ENCODE results near the gene TCF7. TPM values are rescaled to one million over a fixed set of nuclear protein-coding genes. Genes with fewer than 3 reads are reported as not detected.

TCF7 gene
- total RNA-seq, 1 experiment from 2014 or later: 13.0 TPM

DNA sequence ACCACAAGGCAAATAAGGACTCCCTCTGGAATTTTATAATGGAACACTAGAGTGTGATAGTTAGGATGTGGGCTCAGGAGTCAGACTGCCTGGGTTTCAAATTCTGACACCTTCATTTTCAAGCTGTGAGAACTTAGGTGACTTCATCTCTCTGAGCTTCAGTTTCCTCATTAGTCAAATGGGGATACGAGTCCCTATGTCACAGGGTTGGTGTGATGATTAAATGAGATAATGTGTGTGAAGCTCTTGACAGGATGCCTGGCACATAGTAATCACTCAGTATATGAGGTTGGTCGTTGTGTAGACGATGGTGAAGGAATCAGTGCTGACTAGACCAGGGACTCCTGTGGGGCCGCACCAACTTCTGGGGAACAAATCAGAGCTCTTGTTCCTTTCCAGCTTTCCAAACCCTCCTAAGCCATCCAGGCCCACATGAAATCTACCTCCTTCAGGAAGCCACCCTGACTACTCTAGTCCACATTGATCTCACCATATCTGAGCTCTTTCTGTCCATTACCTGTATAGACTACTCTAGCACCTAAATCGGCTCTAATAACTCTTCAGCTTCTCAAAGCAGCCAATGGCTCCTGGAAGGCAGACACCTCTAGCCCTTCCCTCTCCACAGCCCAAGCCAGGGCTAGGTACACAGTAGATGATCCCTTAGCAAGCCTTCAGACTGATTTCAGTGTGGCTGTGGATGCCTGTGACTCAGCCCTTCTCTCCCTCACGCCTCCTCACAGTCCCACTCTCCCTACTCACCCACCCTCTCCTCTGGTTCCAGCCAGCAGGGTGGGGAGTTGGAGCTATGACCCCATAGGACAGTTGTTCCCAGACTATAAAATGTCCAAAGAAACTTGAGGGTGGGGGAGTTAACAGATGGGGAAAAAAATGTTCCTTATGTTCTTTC, 2.5 kb upstream of the TCF7 start:
- Histone ChIP-seq H3K27ac (no peak overlapping the region), H3K4me2 (no peak overlapping the region), H3K27me3 (ENCODE audit: insufficient read depth, low read depth) (no peaks in the 10 kb centered on the region), H3K9me2 (ENCODE audit: insufficient read depth) (no peaks in the 10 kb centered on the region), H3K4me1 (replicated peaks; ENCODE audit: insufficient read depth) (0 out of 2 replicates have a peak, but pooled peaks cover 6% of the 10 kb centered on the region), H3K79me2 (ENCODE audit: low read depth) (no peaks in the 10 kb centered on the region), H2AFZ (no peak overlapping the region), H3K4me3 (no peak overlapping the region), H3F3A (ENCODE audit: insufficient read depth, low read depth) (peaks cover 15% of the 10 kb centered on the region; the same call in 1 of the 2 replicates), H3K36me3 (ENCODE audit: low read depth) (no peaks in the 10 kb centered on the region), H3K9me3 (ENCODE audit: insufficient read depth, low read depth) (no peaks in the 10 kb centered on the region), H4K20me1 (ENCODE audit: insufficient read depth) (no peaks in the 10 kb centered on the region)
- DNase-seq: no peak
- intact Hi-C loops (cut with micrococcal nuclease; ENCODE audit: unreplicated experiment): no loop called here
- ChIA-PET POLR2A (ENCODE audit: unreplicated experiment) (interaction anchor here (0.7 kb wide), 1 partner anchor 141 kb away, joined by 7 read pairs; no protein-coding TSS in a partner anchor), CTCF (no interaction called here)
- BruUV-seq (replicated peaks): no TSS peak
- TF ChIP-seq EZH2 (IDR thresholded peaks at IDR 0.05; ENCODE audit: low read depth) (no peak), CTCF (conservative IDR thresholded peaks at IDR 0.05) (no peak)

- CTCF ChIA-PET: no interaction called here
- DNase-seq: no peak
- intact Hi-C loops (cut with micrococcal nuclease; ENCODE audit: unreplicated experiment): no loop called here
- Histone ChIP-seq H3K27ac (no peak overlapping the region), H3K9me3 (ENCODE audit: insufficient read depth, low read depth) (no peaks in the 10 kb centered on the region), H3K79me2 (ENCODE audit: low read depth) (no peaks in the 10 kb centered on the region), H3K9me2 (ENCODE audit: insufficient read depth) (no peaks in the 10 kb centered on the region), H2AFZ (no peak overlapping the region), H3F3A (ENCODE audit: insufficient read depth, low read depth) (peaks cover 15% of the 10 kb centered on the region; the same call in 1 of the 2 replicates), H3K4me1 (replicated peaks; ENCODE audit: insufficient read depth) (0 out of 2 replicates have a peak, but pooled peaks cover 6% of the 10 kb centered on the region), H3K27me3 (ENCODE audit: insufficient read depth, low read depth) (no peaks in the 10 kb centered on the region), H3K4me2 (no peak overlapping the region), H3K36me3 (ENCODE audit: low read depth) (no peaks in the 10 kb centered on the region), H3K4me3 (no peak overlapping the region), H4K20me1 (ENCODE audit: insufficient read depth) (no peaks in the 10 kb centered on the region)
- POLR2A ChIA-PET (ENCODE audit: unreplicated experiment): no interaction called here
- BruUV-seq (replicated peaks): no TSS peak
- TF ChIP-seq EZH2 (IDR thresholded peaks at IDR 0.05; ENCODE audit: low read depth): no peak
- TF ChIP-seq CTCF (conservative IDR thresholded peaks at IDR 0.05): no peak
These were observed 1.6 kb upstream of the TCF7 start for GRCh38 chr5:134112726-134113362.

GRCh38 chr5:134113363-134113889, 1.1 kb upstream of the TCF7 start:
- no peaks in the 10 kb centered on the region for H3K79me2 ChIP-seq (ENCODE audit: low read depth)
- no peaks in the 10 kb centered on the region for H4K20me1 ChIP-seq (ENCODE audit: insufficient read depth)
- H3K9me2 ChIP-seq (ENCODE audit: insufficient read depth): no peaks in the 10 kb centered on the region
- H3F3A ChIP-seq (ENCODE audit: insufficient read depth, low read depth): peaks cover 15% of the 10 kb centered on the region; the same call in 1 of the 2 replicates
- no peak overlapping the region for H2AFZ ChIP-seq
- no peak for DNase-seq
- H3K36me3 ChIP-seq (ENCODE audit: low read depth): no peaks in the 10 kb centered on the region
- no peak overlapping the region for H3K4me3 ChIP-seq
- no peak for TF ChIP-seq CTCF (conservative IDR thresholded peaks at IDR 0.05)
- no TSS peak for BruUV-seq (replicated peaks)
- 0 out of 2 replicates have a peak, but pooled peaks cover 6% of the 10 kb centered on the region for H3K4me1 ChIP-seq (replicated peaks; ENCODE audit: insufficient read depth)
- H3K4me2 ChIP-seq: peak overlapping the region; percentile 98
- CTCF ChIA-PET: no interaction called here
- H3K27me3 ChIP-seq (ENCODE audit: insufficient read depth, low read depth): no peaks in the 10 kb centered on the region
- intact Hi-C loops (cut with micrococcal nuclease; ENCODE audit: unreplicated experiment): no loop called here
- no peak overlapping the region for H3K27ac ChIP-seq
- H3K9me3 ChIP-seq (ENCODE audit: insufficient read depth, low read depth): no peaks in the 10 kb centered on the region
- POLR2A ChIA-PET (ENCODE audit: unreplicated experiment): no interaction called here

Data from PC-9 (cell line).